ENCODE measurements around the gene UBE2R2.

UBE2R2 gene

DNA sequence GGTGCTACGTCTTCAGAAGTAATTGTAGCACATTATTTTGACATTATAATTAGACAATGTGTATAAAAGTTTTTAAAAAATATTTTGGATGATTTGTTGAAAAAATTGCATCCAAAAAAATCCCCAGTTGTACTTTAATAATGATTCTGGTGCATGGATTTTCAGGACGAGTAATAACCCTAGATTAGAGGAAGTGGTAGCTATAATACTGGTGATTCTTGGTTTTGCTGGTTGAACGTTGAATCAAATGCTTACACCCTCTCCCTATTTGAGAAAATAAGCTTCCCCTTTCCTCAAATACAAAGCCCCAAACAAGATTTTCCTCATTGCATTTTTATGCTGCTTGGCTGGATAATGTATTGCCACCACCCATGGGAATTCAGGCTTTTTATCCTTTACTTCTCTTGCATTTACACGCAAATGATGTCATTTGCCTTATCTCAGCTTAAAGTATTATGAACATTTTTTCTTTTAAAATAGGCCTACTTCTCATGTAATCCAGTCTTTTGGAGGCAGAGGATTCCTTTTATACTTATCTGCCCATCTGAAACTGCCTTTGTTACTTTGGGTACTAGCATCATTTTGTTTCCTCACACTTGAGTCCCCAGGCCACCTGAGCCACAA, 86.3 kb downstream of the UBE2R2 start:
- peaks cover 23% of the 10 kb centered on the region for H3K36me3 Mint-ChIP-seq (ENCODE audit: insufficient read depth)
- no peak overlapping the region for H3K4me3 Mint-ChIP-seq
- no peaks in the 10 kb centered on the region for H3K27me3 Mint-ChIP-seq
- no peaks in the 10 kb centered on the region for H3K9me3 Mint-ChIP-seq
- peak overlapping the region in 1 of 2 donors; percentile 3 for H3K27ac Mint-ChIP-seq
- DNase-seq = no peak
- peaks cover 17 to 27% of the 10 kb centered on the region in 2 donors for H3K4me1 Mint-ChIP-seq (ENCODE audit: low read depth in 2 of 2)
- no peak for ATAC-seq (replicated peaks)

DNA sequence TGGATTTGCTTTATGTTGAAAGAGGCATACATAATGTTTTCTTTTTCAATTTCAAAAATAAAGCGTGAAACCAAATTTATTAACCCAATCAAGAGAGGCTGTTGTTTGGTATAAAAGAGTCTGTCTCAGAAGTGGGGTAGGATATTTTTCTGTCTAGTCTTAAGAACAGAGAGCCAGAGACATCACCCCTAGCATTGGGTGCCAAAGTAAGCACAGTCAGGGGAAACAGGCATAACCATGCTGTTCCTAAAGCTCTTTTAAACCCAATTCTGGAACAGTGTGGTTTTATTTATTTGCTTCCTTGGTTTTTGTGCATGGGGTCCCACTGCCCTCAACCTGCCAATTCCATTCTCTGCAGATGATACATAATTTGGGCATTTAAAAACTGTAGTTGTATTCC, 88.2 kb downstream of the UBE2R2 start:
- Mint-ChIP-seq H3K4me1 (ENCODE audit: low read depth in 2 of 2) (peaks cover 17 to 29% of the 10 kb centered on the region in 2 donors), H3K27me3 (no peaks in the 10 kb centered on the region), H3K27ac (peak overlapping the region; percentile 23 to 89), H3K36me3 (ENCODE audit: insufficient read depth) (peaks cover 18% of the 10 kb centered on the region), H3K9me3 (no peaks in the 10 kb centered on the region), H3K4me3 (no peak overlapping the region)
- no peak for ATAC-seq (replicated peaks)
- DNase-seq = no peak

DNA sequence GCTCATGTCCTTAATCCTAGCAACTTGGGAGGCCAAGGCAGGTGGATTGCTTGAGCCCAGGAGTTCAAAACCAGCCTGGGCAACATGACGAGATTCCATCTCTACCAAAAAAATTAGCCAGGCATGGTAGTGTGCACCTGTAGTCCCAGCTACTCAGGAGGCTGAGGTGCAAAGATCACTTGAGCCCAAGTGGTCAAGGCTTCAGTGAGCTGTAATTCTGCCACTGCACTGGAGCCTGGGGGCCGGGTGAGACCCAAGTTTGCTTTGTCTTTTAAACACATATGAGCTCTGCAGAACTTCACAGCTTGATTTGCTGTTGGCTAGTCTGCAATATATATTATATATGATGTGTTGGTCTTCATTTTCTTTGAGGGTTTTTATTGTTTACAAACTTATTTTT, 89.8 kb downstream of the UBE2R2 start:
- Mint-ChIP-seq H3K36me3 (ENCODE audit: insufficient read depth) (peaks cover 18% of the 10 kb centered on the region), H3K27ac (peak overlapping the region; percentile 30 to 61), H3K9me3 (no peaks in the 10 kb centered on the region), H3K4me1 (ENCODE audit: low read depth in 2 of 2) (peaks cover 17 to 25% of the 10 kb centered on the region in 2 donors), H3K27me3 (no peaks in the 10 kb centered on the region), H3K4me3 (no peak overlapping the region)
- no peak for ATAC-seq (replicated peaks)
- no peak for DNase-seq

GRCh38 chr9:33907347-33907746, 90.4 kb downstream of the UBE2R2 start:
- H3K4me1 Mint-ChIP-seq (ENCODE audit: low read depth in 2 of 2) = peaks cover 17 to 25% of the 10 kb centered on the region in 2 donors
- peak overlapping the region; percentile 30 to 61 for H3K27ac Mint-ChIP-seq
- DNase-seq (no peak), ATAC-seq (replicated peaks) (no peak)
- H3K27me3 Mint-ChIP-seq = no peaks in the 10 kb centered on the region
- no peak overlapping the region for H3K4me3 Mint-ChIP-seq
- H3K9me3 Mint-ChIP-seq = no peaks in the 10 kb centered on the region
- H3K36me3 Mint-ChIP-seq (ENCODE audit: insufficient read depth) = peaks cover 12% of the 10 kb centered on the region

DNA sequence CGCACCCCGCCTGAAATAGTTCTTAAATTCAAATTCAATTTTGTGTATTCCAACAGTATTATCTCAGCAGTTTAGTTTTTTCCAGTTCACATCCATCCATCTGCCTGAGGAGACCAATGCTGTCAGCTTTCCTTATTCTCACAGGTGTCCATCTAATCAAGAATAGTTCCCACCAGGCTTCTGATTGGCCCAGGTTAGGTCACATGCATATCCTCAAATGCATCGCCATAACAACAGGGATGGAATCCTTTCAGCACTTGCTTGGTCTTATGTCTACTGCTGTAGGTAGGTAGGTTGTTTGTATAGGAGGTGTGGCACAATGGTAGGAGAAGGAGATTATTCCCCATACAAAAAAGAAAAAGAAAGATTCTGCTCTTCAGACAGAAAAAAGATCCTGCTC, 91.2 kb downstream of the UBE2R2 start:
- Mint-ChIP-seq H3K9me3 (no peaks in the 10 kb centered on the region), H3K27ac (peak overlapping the region in 1 of 2 donors; percentile 30), H3K36me3 (ENCODE audit: insufficient read depth) (peaks cover 9% of the 10 kb centered on the region), H3K27me3 (no peaks in the 10 kb centered on the region), H3K4me1 (ENCODE audit: low read depth in 2 of 2) (peaks cover 17 to 25% of the 10 kb centered on the region in 2 donors), H3K4me3 (no peak overlapping the region)
- ATAC-seq (replicated peaks) = no peak
- no peak for DNase-seq

- H3K9me3 Mint-ChIP-seq = no peaks in the 10 kb centered on the region
- DNase-seq = no peak
- ATAC-seq (replicated peaks) = no peak
- H3K4me1 Mint-ChIP-seq (ENCODE audit: low read depth in 2 of 2) = peaks cover 15 to 25% of the 10 kb centered on the region in 2 donors
- no peak overlapping the region for H3K4me3 Mint-ChIP-seq
- peaks cover 8% of the 10 kb centered on the region for H3K36me3 Mint-ChIP-seq (ENCODE audit: insufficient read depth)
- peak overlapping the region in 1 of 2 donors; percentile 30 for H3K27ac Mint-ChIP-seq
- H3K27me3 Mint-ChIP-seq = no peaks in the 10 kb centered on the region
Observed at GRCh38 chr9:33908749-33909148, 91.8 kb downstream of the UBE2R2 start.

DNA sequence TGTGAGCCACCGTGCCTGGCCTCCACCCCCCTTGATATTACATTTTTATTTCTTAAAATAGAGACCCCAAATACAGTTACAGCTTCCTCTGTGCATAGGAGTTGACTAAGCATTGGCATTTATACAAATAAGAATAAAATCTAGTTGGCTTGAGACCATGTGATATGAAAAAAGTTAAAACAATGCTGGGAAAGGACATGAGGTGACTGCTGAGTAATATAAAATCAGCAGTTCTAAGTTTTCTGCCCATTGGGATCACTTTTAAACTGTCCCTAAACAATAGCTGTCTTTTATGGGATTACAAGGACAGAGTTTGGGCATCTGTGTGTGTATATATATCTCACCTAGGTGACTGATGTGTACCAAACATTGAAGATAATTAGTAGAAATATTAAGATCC, 96.6 kb downstream of the UBE2R2 start:
- peaks cover 0 to 13% of the 10 kb centered on the region in 2 donors for H3K4me1 Mint-ChIP-seq (ENCODE audit: low read depth in 2 of 2)
- H3K27ac Mint-ChIP-seq = peak overlapping the region; percentile 67 to 84
- peaks cover 30% of the 10 kb centered on the region for H3K36me3 Mint-ChIP-seq (ENCODE audit: insufficient read depth)
- H3K27me3 Mint-ChIP-seq = no peaks in the 10 kb centered on the region
- H3K4me3 Mint-ChIP-seq = no peak overlapping the region
- H3K9me3 Mint-ChIP-seq = no peaks in the 10 kb centered on the region
- ATAC-seq (replicated peaks) (no peak), DNase-seq (no peak)

DNA sequence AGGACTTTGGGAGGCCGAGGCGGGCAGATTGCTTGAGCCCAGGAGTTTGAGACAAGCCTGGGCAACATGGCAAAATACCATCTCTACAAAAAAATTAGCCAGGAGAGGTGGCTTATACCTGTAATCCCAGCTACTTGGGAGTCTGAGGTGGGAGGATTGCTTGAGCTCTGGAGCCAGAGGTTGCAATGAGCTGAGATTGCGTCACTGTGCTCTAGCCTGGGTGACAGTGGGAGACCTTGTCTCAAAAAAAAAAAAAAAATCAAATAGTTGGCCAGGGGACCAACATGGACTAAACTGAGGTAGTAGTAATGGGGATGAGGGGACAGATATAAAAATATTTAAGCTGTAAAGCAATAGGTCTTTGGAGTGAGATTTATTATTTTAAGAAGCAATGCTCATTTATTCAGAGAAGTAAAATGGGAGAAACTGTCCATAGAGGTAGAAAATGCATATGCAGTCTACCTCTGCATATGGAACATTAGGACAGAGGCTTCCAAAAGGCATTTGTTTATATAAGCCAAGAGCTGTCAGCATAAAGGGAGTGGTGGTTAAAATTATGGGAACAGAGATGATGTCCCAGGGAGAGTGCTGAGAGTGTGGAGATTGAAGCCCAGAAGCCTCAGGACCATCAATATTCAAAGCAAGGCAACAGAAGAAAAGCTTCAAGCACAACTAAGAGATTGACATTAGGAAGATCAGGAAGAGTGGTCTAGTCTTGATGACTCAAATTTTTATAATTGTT, 98.1 kb downstream of the UBE2R2 start:
- no peak for ATAC-seq (replicated peaks)
- H3K4me3 Mint-ChIP-seq = no peak overlapping the region
- peaks cover 0 to 13% of the 10 kb centered on the region in 2 donors for H3K4me1 Mint-ChIP-seq (ENCODE audit: low read depth in 2 of 2)

DNA sequence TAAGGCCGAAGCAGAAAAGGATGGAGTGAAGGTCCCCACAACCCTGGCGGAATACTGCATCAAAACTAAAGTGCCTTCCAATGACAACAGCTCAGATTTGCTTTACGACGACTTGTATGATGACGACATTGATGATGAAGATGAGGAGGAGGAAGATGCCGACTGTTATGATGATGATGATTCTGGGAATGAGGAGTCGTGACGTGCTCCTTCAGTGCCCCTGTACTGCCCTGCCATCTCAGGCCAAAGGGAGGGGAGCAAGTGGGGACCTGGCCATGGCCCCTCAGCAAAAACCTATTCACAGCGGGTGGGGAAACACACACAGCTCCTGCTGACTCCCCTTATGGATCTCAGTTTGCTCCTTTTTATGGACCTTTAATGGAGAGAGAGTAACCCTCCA, 100.1 kb downstream of the UBE2R2 start:
- Mint-ChIP-seq H3K9me3 (no peaks in the 10 kb centered on the region), H3K36me3 (ENCODE audit: insufficient read depth) (peaks cover 39% of the 10 kb centered on the region)

More for the DNA sequence above, 98.1 kb downstream of the UBE2R2 start:
- Mint-ChIP-seq H3K27me3 (no peaks in the 10 kb centered on the region), H3K9me3 (no peaks in the 10 kb centered on the region), H3K27ac (peak overlapping the region; percentile 60 to 82), H3K36me3 (ENCODE audit: insufficient read depth) (peaks cover 39% of the 10 kb centered on the region)
- no peak for DNase-seq

DNA sequence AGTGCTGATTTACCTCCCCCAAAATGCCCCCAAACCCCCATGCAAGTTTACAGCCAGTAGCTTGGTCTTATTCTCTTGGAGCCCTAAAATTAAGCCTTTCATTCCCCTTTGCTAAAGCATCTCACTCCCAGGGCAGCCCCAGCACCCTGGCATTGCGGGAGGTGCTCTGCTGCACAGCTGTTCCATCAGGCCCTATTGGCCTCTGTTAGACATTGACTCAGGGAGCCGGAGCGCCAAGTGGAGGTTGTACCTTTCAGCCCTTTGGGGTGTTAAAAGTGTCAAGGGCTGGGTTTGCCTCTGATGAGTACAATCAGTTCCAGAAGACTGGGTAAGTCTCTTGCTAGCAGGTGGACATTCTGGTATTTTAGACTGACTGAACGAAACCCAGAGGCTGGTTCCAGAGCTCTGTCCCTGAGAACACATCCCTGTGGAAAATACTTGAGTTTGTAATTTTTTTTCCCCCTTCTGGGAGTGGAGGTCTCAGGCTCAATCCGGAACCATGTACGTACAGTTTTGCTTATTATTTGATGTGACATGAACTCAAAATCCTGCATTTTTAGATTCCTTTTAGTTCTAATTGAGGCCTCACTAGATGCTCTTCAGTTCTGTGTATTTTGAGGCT, 102.4 kb downstream of the UBE2R2 start:
- H3K27ac Mint-ChIP-seq = peak overlapping the region; percentile 8 to 20
- ATAC-seq (replicated peaks) (no peak), DNase-seq (no peak)
- no peaks in the 10 kb centered on the region for H3K9me3 Mint-ChIP-seq
- no peaks in the 10 kb centered on the region for H3K27me3 Mint-ChIP-seq
- H3K4me3 Mint-ChIP-seq = no peak overlapping the region
- peaks cover 0 to 11% of the 10 kb centered on the region in 2 donors for H3K4me1 Mint-ChIP-seq (ENCODE audit: low read depth in 2 of 2)
- H3K36me3 Mint-ChIP-seq (ENCODE audit: insufficient read depth) = peaks cover 49% of the 10 kb centered on the region

More for the DNA sequence above, 100.1 kb downstream of the UBE2R2 start:
- DNase-seq = no peak
- ATAC-seq (replicated peaks) = no peak
- peak overlapping the region in 1 of 2 donors; percentile 21 for H3K27ac Mint-ChIP-seq
- peaks cover 0 to 17% of the 10 kb centered on the region in 2 donors for H3K4me1 Mint-ChIP-seq (ENCODE audit: low read depth in 2 of 2)
- H3K27me3 Mint-ChIP-seq = no peaks in the 10 kb centered on the region
- H3K4me3 Mint-ChIP-seq = no peak overlapping the region

DNA sequence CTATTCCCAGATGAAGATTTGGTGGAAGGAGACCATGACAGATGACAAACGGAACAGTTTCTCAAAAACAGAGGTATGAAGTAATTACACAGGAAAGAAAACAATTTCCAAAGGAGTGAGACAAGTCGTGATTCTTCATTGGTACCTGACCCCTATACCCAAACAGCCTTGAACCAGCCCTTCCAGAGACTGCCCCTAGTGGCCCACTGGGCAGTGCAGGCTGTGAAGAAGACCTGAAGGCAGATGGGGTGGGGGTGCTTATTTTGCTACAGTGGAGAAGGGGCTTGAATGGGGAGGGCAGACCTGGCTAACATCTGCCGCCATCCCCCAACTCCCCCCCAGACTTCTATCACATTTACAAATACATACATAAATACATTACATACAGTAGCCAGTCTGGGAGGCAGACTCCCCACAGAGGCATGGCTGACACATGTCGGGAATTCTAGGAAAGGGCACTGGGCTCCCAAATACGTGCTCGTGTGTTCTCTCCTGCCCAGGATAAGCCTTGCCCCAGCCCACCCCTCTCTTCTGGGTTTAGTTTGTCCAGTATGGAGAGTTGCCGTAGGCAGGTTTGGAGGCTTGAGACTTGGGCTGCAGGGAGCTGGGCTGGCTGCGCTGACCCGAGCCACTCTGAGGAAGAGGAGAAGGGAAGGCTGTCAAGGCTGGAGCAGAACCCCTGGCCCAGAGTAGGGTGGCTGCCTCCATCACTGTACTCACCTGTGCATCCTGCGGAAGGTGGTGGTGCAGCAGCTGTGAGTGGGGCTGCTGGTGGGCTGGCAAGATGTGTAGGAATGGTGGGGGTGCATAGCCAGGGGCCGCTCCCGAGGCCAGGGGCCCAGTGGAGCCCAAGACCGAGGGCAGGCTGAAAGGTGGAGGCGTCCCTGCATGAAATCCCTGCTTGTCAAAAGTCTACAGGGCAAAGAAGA, 105.3 kb downstream of the UBE2R2 start:
- no peak overlapping the region for H3K4me3 Mint-ChIP-seq

DNA sequence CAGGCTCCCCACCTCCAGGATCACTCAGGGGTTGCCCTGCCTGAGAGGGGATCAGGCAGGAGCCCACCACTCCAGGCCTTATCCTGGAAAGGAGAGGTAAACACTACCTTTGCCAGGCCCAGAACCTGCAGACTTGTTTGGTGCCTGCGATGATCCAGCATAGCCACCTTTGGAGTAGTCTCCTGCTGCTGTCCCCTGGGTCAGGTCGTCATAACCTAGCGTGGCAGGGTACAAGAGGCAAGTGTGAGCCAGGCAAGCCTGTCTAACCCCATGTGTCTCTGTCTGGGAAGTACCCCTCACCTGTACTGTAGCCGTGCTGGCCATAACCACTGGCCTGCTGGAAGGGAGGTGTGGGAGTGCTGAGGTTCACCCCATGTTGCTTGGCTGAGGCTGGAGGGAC, 106.1 kb downstream of the UBE2R2 start:
- Mint-ChIP-seq H3K27me3 (no peaks in the 10 kb centered on the region), H3K4me1 (ENCODE audit: low read depth in 2 of 2) (peaks cover 0 to 4% of the 10 kb centered on the region in 2 donors), H3K9me3 (no peaks in the 10 kb centered on the region), H3K27ac (peak overlapping the region in 1 of 2 donors; percentile 71), H3K36me3 (ENCODE audit: insufficient read depth) (peaks cover 33% of the 10 kb centered on the region), H3K4me3 (no peak overlapping the region)
- DNase-seq = no peak
- no peak for ATAC-seq (replicated peaks)

More for the DNA sequence above, 105.3 kb downstream of the UBE2R2 start:
- ATAC-seq (replicated peaks) (no peak), DNase-seq (peak in 2 of 3 experiments; percentile 8 to 19)
- Mint-ChIP-seq H3K27ac (peak overlapping the region; percentile 29 to 71), H3K36me3 (ENCODE audit: insufficient read depth) (peaks cover 39% of the 10 kb centered on the region), H3K4me1 (ENCODE audit: low read depth in 2 of 2) (peaks cover 0 to 4% of the 10 kb centered on the region in 2 donors), H3K9me3 (no peaks in the 10 kb centered on the region), H3K27me3 (no peaks in the 10 kb centered on the region)

Data from effector memory CD8-positive, alpha-beta T cell (primary cell).